ENCODE data around the gene ATRNL1.

- TF ChIP-seq CTCF (IDR thresholded peaks at IDR 0.05; ENCODE audit: low read depth, low read length) = no peak
- TF ChIP-seq EZH2phosphoT487 (IDR thresholded peaks at IDR 0.05; ENCODE audit: low read depth) = no peak
Measured at GRCh38 chr10:115957012-115957399, 863.8 kb downstream of the ATRNL1 start.
